Keratinocyte (primary cell): ENCODE data around the gene CNNM4. TPM values are rescaled to one million over a fixed set of nuclear protein-coding genes. Genes with fewer than 3 reads are reported as not detected.
A peak's percentile ranks its signal among the peaks of the same experiment; 100 is the strongest.

ENCODE experiments used
- DNase-seq: peaks from one replicate; pipeline ENCODE4 v3.0.0-alpha.2; 2011; ENCODE audit warnings: low read depth, missing footprints, low spot score
- FAIRE-seq: peaks from 2 replicates; lab custom pipeline; 2011; peaks lifted over from hg19 to GRCh38; lab: Jason Lieb, UNC
- H2AFZ ChIP-seq: 2 replicates; pipeline ENCODE4 v1.6.0; 2012; ENCODE audit warnings: low read length, control low read depth, inconsistent platforms; ENCODE audit not compliant: control insufficient read depth
- H3K27ac ChIP-seq: 2 replicates; pipeline ENCODE4 v1.5.1; 2011; ENCODE audit warnings: low read length; ENCODE audit not compliant: control insufficient read depth, insufficient read depth
- H3K27me3 ChIP-seq: 3 replicates; pipeline ENCODE4 v1.6.0; 2011; ENCODE audit warnings: low read length; ENCODE audit not compliant: control insufficient read depth, insufficient read depth; ENCODE audit errors: extremely low read depth
- H3K36me3 ChIP-seq, 2 experiments: 2 replicates in 1 of 2; 3 replicates in 1 of 2; pipeline ENCODE4 v1.5.1; 2011; ENCODE audit warnings: low read length in 2 of 2, mild to moderate bottlenecking in 1 of 2; ENCODE audit not compliant: control insufficient read depth in 2 of 2, insufficient read depth in 2 of 2; ENCODE audit errors: extremely low read depth in 1 of 2
- H3K4me1 ChIP-seq: 3 replicates; pipeline ENCODE4 v1.5.1; 2011; ENCODE audit warnings: low read length; ENCODE audit not compliant: control insufficient read depth, insufficient read depth; ENCODE audit errors: extremely low read depth
- H3K4me2 ChIP-seq: 3 replicates; pipeline ENCODE4 v1.6.0; 2011; ENCODE audit warnings: low read depth, low read length; ENCODE audit not compliant: control insufficient read depth, insufficient read depth; ENCODE audit errors: extremely low read depth
- H3K4me3 ChIP-seq, 3 experiments: fragments of 200-600 bp in 1 of 3; sonication (generic) in 1 of 3; 2 replicates in 2 of 3; 3 replicates in 1 of 3; pipeline ENCODE4 v1.5.1; 2011 to 2016; ENCODE audit warnings: low read length in 3 of 3, mild to moderate bottlenecking in 3 of 3, control low read depth in 2 of 3, inconsistent platforms in 1 of 3, low read depth in 1 of 3, mixed read lengths in 1 of 3, mixed run types in 1 of 3, moderate library complexity in 1 of 3; ENCODE audit not compliant: control insufficient read depth in 2 of 3, insufficient read depth in 2 of 3; ENCODE audit errors: extremely low read depth in 1 of 3
- H3K79me2 ChIP-seq: 2 replicates; pipeline ENCODE4 v1.6.0; 2012; ENCODE audit warnings: low read length; ENCODE audit not compliant: control insufficient read depth, insufficient read depth
- H3K9ac ChIP-seq: 3 replicates; pipeline ENCODE4 v1.6.0; 2011; ENCODE audit warnings: low read length; ENCODE audit not compliant: control insufficient read depth, insufficient read depth; ENCODE audit errors: extremely low read depth
- H3K9me1 ChIP-seq: 3 replicates; pipeline ENCODE4 v1.6.0; 2011; ENCODE audit warnings: low read length; ENCODE audit not compliant: control insufficient read depth, insufficient read depth; ENCODE audit errors: extremely low read depth
- H3K9me3 ChIP-seq: 2 replicates; pipeline ENCODE4 v1.5.1; 2012; ENCODE audit warnings: low read depth, low read length; ENCODE audit not compliant: control insufficient read depth
- H4K20me1 ChIP-seq: 3 replicates; pipeline ENCODE4 v1.6.0; 2011; ENCODE audit warnings: low read length; ENCODE audit not compliant: control insufficient read depth, insufficient read depth; ENCODE audit errors: extremely low read depth
- CTCF ChIP-seq, 3 experiments: IDR thresholded peaks in 1 of 3; conservative IDR thresholded peaks in 1 of 3; optimal IDR thresholded peaks in 1 of 3; 2 replicates in 2 of 3; 3 replicates in 1 of 3; pipeline versions ENCODE3 to v1.5.1; 2011; ENCODE audit warnings: low read length in 3 of 3, mild to moderate bottlenecking in 3 of 3, moderate library complexity in 2 of 3, control low read depth in 1 of 3, inconsistent platforms in 1 of 3; ENCODE audit not compliant: insufficient read depth in 2 of 3; ENCODE audit errors: extremely low read depth in 1 of 3
- EZH2 ChIP-seq: IDR thresholded peaks from one replicate; pipeline ENCODE4 v1.6.1; 2012; ENCODE audit warnings: inconsistent platforms, mild to moderate bottlenecking, low read length, moderate library complexity
- dilution Hi-C: fragments of 300-500 bp; cut with MboI; formaldehyde crosslinking; loops from one replicate; pipeline ENCODE4 v1.7.0; 2020; ENCODE audit warnings: low sequenced_read_pairs; ENCODE audit not compliant: extremely low pct_ligation_motif_present
- polyA plus RNA-seq, 5 experiments: library from polyadenylated mRNA; depleted of rRNA in 3 of 5; stranded (reverse) in 3 of 5; stranded (forward) in 1 of 5; unstranded in 1 of 5; fragments of >200 nt; gene quantifications; 1 replicate in 1 of 5; 2 replicates in 3 of 5; 3 replicates in 1 of 5; pipeline versions ENCODE4 v1.2.1 to v1.2.3, GENCODE V29; 2011 to 2012; ENCODE audit warnings: missing spikeins in 2 of 5, low read depth in 1 of 5, low replicate concordance in 1 of 5

The CNNM4 gene
- polyA plus RNA-seq, 1 donor (not counting 4 experiments of a cell fraction or from before 2014, with no cell fraction given): 4.4 TPM

DNA sequence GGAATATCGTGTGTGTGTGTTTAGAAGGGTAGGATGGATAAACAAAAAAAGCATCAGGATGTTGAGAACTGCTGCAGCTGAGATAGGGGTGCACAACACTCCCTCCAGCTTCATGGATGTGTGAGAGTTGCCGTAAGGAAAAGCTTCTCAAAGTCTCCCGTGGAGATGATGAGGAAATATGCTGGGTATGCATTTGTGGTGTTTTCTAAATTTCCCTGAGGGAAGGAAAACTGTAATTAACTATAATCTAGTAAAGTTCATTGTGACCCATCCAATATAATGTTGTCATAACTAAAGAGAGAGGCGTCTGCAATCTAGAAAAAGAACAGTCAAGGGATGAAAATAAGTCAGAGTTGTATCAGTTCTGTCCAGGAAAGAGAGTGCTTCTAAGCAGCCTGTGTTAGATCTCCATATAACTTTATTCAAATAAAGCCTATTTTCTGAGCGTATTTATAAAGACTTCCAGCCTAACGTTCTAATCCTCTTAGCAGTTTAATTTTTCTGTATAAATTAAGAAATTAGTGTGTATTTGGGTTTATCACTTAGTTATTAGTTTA is 13.6 kb upstream of the CNNM4 start:
- Histone ChIP-seq H3K36me3 (no peaks in the 10 kb centered on the region), H3K9me3 (no peaks in the 10 kb centered on the region), H3K4me2 (no peak overlapping the region), H3K9me1 (no peaks in the 10 kb centered on the region), H3K79me2 (no peaks in the 10 kb centered on the region), H3K27me3 (no peaks in the 10 kb centered on the region), H3K4me1 (peaks cover 3% of the 10 kb centered on the region), H3K4me3 (no peak overlapping the region), H3K9ac (no peak overlapping the region), H2AFZ (peak overlapping the region; percentile 9), H4K20me1 (no peaks in the 10 kb centered on the region), H3K27ac (no peak overlapping the region)
- dilution Hi-C loops: no loop called here
- FAIRE-seq (no peak), DNase-seq (no peak)
- TF ChIP-seq CTCF (optimal IDR thresholded peaks at IDR 0.05 in 1 of 3, IDR thresholded peaks at IDR 0.05 in 1 of 3, conservative IDR thresholded peaks at IDR 0.05 in 1 of 3; ENCODE audit: extremely low read depth in 1 of 3, insufficient read depth in 2 of 3, low read length in 3 of 3) (no peak), EZH2 (no peak)

- dilution Hi-C loops: no loop called here
- no peak for TF ChIP-seq EZH2
- TF ChIP-seq CTCF (optimal IDR thresholded peaks at IDR 0.05 in 1 of 3, IDR thresholded peaks at IDR 0.05 in 1 of 3, conservative IDR thresholded peaks at IDR 0.05 in 1 of 3; ENCODE audit: extremely low read depth in 1 of 3, insufficient read depth in 2 of 3, low read length in 3 of 3): no peak
- H3K9ac ChIP-seq: no peak overlapping the region
- H3K79me2 ChIP-seq: no peaks in the 10 kb centered on the region
- H3K27ac ChIP-seq: no peak overlapping the region
- H3K4me2 ChIP-seq: no peak overlapping the region
- FAIRE-seq (no peak), DNase-seq (no peak)
- H3K36me3 ChIP-seq: no peaks in the 10 kb centered on the region
- H2AFZ ChIP-seq: no peak overlapping the region
- no peaks in the 10 kb centered on the region for H3K9me1 ChIP-seq
- no peaks in the 10 kb centered on the region for H3K9me3 ChIP-seq
- no peak overlapping the region for H3K4me3 ChIP-seq
- H3K27me3 ChIP-seq: no peaks in the 10 kb centered on the region
- H3K4me1 ChIP-seq: peaks cover 3% of the 10 kb centered on the region
- H4K20me1 ChIP-seq: no peaks in the 10 kb centered on the region
Measured at GRCh38 chr2:96751800-96752199, 8.9 kb upstream of the CNNM4 start.
